Stimulated activated CD8-positive, alpha-beta memory T cell treated with anti-CD3 and anti-CD28 coated beads, Interleukin-2, amount 100 ng/mL, for 48 hours (primary cell): Measurements from ENCODE around the gene NET1.
"Not testable (repeated sequence)": the region's sequence is repeated elsewhere in the genome, so short reads cannot be mapped to it uniquely, and the experiment has no call there.

Source experiments
- DNase-seq, 2 donors: peaks; one replicate each; pipeline ENCODE4 v3.0.0-alpha.2; 2020; ENCODE audit warnings: low read depth in 2 of 2

NET1 gene

DNA sequence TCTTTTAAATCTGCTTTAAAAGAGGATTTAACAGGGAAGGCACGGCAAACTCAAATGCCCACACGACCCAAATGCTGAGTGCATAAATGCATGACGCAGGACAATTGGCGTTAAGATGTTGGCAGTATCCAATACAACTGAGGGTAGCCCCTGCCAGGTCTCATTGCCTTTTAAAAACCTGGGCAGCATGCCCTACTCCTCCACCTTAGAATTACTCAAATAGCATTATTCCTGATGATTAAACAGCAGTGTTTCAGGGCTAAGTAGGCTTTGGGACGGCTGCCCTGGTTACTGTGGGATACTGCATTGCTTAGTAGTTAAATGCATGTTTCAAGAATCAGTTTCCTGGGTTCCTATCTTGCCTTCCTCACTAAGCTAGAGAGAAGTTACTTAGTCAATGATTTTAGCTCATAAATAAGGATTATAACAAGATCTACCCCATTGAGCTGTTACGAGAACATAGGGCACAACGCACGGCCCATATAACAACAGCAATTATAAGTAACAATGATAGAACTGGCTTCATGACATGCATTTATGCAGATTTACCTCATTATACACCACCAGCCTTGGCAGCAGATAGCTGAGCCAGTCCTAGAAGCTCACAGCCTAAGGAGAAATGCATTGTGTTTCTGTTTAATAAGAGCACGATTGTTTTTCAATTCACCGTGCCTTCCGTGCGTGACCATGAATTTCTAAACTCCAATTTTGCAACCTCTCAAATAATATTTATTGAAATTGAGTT lies 15.6 kb upstream of the NET1 start:
- DNase-seq = no peak

- DNase-seq = no peak
These were observed 13.0 kb upstream of the NET1 start for GRCh38 chr10:5399332-5399731.

GRCh38 chr10:5400468-5401240 lies 11.7 kb upstream of the NET1 start:
- no peak for DNase-seq

GRCh38 chr10:5402798-5403197 lies 9.6 kb upstream of the NET1 start:
- no peak for DNase-seq

DNA sequence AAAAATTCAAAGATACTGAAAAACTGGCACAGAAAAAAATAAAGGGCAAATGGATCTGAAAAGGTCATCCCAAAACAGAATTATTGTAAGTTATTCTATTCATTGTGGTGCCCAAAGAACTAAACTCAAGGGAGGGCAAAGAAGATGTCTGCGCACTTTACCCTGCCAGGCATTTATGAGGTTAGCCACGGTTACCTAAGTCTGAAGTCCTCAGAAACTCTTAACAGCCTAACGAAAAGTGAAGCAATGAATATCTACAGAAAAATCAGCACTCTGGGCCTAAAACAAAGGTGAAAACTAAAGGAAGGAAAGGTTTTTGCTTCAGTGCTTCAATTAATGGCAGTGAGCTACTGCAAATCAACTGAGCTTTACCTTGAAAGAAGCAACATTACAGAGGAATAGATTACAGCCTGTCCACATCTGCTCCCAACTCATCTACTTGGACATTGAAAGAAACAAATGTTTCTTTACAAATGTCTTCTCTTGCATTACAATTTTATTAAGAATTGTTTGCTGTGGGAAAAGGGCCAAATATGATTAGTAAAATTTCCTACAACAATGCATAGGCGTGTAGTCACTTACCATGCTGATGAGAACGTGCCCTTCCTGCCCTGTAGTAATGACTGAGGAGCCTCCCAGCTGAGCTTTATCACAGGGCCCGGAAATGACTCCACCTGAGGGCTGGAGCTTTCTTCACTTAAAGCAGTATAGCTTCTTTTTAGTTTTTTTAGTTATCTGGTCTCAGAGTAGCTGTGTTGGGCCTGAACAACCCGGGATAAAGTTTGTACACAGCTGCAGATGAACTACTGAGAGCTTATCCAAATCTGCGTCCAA lies 7.9 kb upstream of the NET1 start, which contains the start of gene TUBAL3:
Gene TUBAL3, minus strand, starts transcription at position 621 of the 834 bp plus-strand sequence. Its CDS starts 36 bp downstream, at position 585.
- no peak for DNase-seq

GRCh38 chr10:5406918-5407317 lies 5.4 kb upstream of the NET1 start:
- DNase-seq = no peak

DNA sequence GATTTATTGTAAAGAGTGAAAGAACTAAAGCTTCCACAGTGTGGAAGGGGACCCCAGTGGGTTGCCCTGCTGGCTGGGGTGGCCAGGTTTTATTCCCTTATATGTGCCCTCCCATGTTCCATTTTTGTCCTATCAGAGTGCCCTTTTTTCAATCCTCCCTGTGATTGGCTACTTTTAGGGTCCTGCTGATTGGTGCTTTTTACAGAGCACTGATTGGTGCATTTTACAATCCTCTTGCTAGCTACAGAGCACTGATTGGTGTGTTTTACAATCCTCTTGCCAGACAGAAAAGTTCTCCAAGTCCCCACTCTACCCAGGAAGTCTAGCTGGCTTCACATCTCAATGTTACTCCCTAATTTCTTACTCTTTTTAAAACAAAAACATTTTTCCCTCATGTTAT lies 1.6 kb upstream of the NET1 start:
- not testable (repeated sequence) for DNase-seq

GRCh38 chr10:5411941-5412276 lies 448 bp upstream of the NET1 start:
- no peak for DNase-seq

GRCh38 chr10:5413012-5413938 lies 918 bp downstream of the NET1 start:
- DNase-seq = no peak

DNA sequence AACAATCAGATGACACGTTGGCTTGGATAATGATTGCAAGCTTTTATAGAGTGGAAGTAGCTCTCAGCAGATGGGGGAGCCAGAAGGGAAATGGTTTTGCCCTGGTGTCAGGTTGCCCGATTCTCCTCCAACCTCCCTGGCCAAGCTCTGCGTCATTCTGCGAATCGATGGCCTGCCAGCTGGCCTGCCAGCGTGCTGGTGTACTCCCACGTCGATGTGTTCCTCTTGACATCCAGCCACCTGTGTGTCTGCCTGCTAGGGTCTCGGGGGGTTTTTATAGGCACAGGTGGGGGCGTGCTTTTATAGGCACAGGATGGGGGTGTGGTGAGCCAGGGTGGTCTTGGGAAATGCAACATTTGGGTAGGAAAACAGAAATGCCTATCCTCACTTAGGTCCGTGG lies 4.6 kb downstream of the NET1 start:
- no peak for DNase-seq

- DNase-seq = no peak
These were observed 6.2 kb downstream of the NET1 start for GRCh38 chr10:5418584-5418983.

DNA sequence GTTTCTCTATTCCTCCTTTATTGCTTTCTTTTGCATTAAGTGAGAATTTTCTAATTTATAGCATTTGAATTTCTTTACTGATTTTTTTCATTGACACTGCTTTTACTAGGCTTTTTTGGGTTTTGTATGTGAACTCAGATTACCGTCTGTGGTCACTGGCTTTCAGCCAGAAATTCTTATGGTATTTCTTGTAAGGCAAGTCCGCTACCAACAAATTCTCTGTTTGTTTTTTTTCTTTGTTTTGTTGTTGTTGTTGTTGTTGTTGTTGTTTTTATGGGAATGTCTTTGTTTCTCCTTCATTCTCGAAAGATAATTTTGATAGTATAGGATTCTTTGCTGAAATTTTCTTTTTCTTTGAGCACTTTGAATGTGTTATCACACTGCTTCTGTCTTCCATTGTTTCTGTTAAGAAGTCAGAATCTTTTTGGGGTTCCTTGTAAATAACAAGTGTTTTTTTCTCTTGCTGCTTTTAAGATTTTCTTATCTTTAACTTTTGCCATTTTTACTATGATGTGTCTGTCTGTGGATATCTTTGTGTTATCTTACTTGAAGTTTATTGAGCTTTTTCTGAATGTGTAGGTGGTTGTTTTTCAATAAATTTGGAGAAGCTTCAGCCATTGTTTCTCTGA lies 7.2 kb downstream of the NET1 start:
- DNase-seq = no peak

DNA sequence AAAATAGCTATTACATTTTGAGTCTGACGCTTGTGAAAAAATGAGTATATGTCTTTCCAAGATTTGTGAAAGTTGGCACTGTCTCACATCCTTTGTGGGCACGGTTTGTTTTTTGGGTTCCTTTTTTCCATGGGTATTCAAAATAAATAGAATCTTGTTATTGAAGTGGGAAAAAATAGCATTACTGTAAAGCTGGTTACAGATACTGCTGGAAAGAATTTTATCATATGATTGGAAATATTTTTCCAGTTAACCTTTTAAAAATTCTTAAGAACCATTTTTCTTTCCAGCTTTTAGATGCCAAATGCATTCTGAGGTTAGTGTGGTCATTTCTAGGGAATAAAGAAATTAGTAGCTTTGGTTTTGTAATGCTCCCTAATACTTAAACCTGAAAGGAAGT lies 11.4 kb downstream of the NET1 start:
- DNase-seq = no peak

- no peak for DNase-seq
These were observed 12.4 kb downstream of the NET1 start for GRCh38 chr10:5424751-5425150.

GRCh38 chr10:5428133-5428532 lies 15.8 kb downstream of the NET1 start:
- DNase-seq = no peak

DNA sequence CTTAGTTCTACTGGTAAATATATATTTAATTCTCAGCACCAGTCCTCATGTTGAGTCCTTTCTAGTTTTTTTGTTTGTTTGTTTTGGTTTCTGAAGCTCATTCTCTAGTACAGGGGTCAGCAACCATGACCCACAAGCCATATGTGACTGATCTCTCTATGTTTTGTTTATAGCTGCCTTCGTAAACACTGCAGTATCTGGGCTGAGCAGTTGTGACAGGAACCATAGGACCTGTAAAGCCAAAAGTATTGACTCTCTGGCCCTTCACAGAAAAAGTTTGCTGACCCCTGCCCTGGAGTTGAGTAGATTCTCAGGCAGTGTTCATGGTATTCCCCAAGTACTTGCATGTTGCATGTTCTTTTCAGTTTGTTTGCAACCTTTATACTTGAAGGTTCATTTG lies 20.8 kb downstream of the NET1 start:
- no peak for DNase-seq

DNA sequence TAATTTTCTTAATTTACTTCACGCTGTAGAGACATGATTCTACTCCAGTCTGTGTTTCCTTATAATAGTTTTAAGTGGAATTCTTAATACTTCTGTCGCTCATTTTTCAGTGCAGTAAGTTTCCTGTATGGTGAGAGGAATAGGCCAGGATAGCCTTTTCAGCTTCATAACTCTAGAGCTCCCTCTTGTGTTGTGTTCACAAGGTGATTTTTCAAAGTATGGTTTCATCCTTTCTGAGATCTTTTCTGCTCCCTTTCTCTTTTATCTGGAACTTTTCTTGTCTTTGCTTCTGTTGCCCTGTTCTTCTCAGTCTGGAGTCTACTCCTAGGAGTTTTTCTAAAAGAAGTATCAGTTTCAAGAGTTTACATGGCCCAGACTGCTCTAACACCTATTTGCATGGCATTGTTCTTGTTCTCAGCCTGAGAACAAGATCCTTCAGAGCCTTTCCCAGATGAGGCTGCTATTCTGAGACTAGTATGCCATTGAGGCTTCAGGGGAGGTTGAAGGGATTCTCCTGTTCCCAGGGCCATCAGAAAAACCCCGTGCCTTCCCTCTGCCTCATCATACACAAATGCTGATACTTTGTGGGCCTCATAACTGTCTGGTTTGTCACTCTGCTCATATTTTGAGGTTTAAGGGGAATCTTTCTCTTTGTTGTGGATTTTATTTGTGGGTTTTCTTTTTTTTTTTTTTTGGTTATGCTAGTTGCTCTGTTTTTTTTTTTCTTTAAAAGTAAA lies 21.8 kb downstream of the NET1 start:
- no peak for DNase-seq

DNA sequence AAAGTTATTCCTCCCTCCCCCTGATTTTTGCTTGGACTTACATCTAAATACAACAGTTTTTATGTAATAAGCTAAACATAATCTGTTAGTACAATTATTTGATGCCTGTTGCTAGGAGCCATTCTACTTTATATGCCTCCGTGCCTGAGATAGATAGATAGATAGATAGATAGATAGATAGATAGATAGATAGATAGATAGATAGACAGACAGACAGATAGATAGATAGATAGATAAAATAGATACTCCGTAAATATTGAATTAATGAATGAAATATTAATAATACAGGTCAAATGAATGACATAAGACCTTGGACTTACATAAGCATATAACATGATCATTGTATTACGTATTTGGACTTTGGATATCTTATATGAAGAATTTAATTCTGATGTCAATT lies 23.0 kb downstream of the NET1 start:
- no peak for DNase-seq

DNA sequence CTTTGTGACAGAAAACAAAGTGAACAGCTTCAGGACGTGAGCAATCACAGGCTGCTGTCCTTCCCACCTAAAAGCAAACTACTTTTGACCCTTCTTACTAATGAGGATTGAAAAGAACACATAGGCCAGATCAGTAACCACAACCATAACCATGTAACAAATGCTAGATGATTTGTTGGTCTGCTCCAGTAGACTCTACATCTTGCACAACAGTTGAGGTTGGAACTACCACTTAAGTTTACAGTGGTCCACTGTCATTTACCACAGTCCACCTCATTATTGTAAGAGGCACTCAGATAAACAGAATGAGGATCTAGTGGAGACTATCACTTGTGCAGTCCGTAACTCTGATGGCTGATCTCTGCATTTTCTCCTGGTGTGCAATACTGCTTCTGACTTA lies 27.8 kb downstream of the NET1 start:
- no peak for DNase-seq

DNA sequence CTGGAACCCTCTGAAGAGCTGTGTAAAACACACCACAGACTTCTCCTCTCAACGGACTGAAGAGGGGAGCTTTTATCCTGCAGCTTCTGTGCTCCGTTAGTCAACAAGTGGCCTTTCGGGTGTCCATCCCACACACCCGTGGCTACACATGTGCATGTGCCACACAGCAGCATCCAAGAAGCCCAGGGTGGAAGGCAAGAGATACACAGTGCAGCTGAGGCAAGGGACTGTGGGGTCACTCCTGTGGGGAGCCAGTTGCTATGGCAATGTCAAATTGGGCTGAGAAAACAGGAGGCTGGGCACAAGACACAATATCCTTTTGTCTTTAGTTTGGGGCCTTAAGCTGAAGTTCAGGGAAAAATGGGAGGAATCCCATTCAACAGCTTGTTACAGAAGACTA lies 28.7 kb downstream of the NET1 start:
- no peak for DNase-seq
